ENCODE data around the gene ANKRD1. TPM values are rescaled to one million over a fixed set of nuclear protein-coding genes. Genes with fewer than 3 reads are reported as not detected.

The ANKRD1 gene
- total and polyA plus RNA-seq, 2 donors (not counting 1 experiment from before 2014, with no cell fraction given), result not detected

- TF ChIP-seq CTCF (IDR thresholded peaks at IDR 0.05) (no peak), EZH2 (IDR thresholded peaks at IDR 0.05; ENCODE audit: borderline replicate concordance, insufficient read depth, low read depth, low read length, poor library complexity, severe bottlenecking) (no peak)
- H3K27me3 ChIP-seq (replicated peaks in 1 of 4; ENCODE audit: control extremely low read depth in 1 of 4, control insufficient read depth in 3 of 4, insufficient read depth in 4 of 4, low read length in 3 of 4), result no peaks in the 10 kb centered on the region
- H3K9me3 Mint-ChIP-seq (ENCODE audit: insufficient read depth), result no peaks in the 10 kb centered on the region
- no peaks in the 10 kb centered on the region for H3K27me3 Mint-ChIP-seq
- WGBS (ENCODE audit: insufficient coverage), result 93% methylated on average over 4 of the region's 5 CpGs
- no peaks in the 10 kb centered on the region for H3K4me1 Mint-ChIP-seq
- no peak overlapping the region for H2AFZ ChIP-seq (ENCODE audit: insufficient read depth, low read depth, low read length, poor library complexity, severe bottlenecking)
- no peak overlapping the region for H3K4me2 ChIP-seq (replicated peaks; ENCODE audit: low read depth, low read length, poor library complexity, severe bottlenecking)
- H3K4me3 Mint-ChIP-seq, result no peak overlapping the region
- no peak overlapping the region for H3K9ac ChIP-seq (ENCODE audit: low read length)
- intact Hi-C loops (cut with micrococcal nuclease), result no loop called here
- H3K36me3 ChIP-seq (replicated peaks in 1 of 2; ENCODE audit: control extremely low read depth in 1 of 2, control insufficient read depth in 1 of 2, extremely low read depth in 1 of 2, insufficient read depth in 2 of 2, low read length in 1 of 2), result no peaks in the 10 kb centered on the region
- H3K27ac ChIP-seq (ENCODE audit: low read length in 2 of 2), result no peak overlapping the region
- H3K4me3 ChIP-seq (ENCODE audit: control extremely low read depth in 1 of 5, extremely low read depth in 1 of 5, insufficient read depth in 1 of 5, low read depth in 2 of 5, low read length in 4 of 5), result no peak overlapping the region
- CTCF ChIA-PET, result interaction anchor here (0.8 kb wide), 1 partner anchor 25 kb away, joined by 3 read pairs; no protein-coding TSS in a partner anchor
- H3K27ac Mint-ChIP-seq, result no peak overlapping the region
- no peaks in the 10 kb centered on the region for H3K9me3 ChIP-seq (ENCODE audit: control extremely low read depth in 1 of 3, control insufficient read depth in 2 of 3, insufficient read depth in 1 of 3, low read length in 2 of 3)
- H3K79me2 ChIP-seq (ENCODE audit: control insufficient read depth, insufficient read depth, low read length), result no peaks in the 10 kb centered on the region
- POLR2A ChIA-PET, result no interaction called here
- H4K20me1 ChIP-seq (ENCODE audit: control insufficient read depth, insufficient read depth, low read length, poor library complexity, severe bottlenecking), result no peaks in the 10 kb centered on the region
- no peaks in the 10 kb centered on the region for H3K4me1 ChIP-seq (ENCODE audit: control insufficient read depth in 2 of 2, insufficient read depth in 2 of 2, low read length in 2 of 2)
- DNase-seq (no peak), ATAC-seq (ENCODE audit: low read depth) (no peak)
Observed at GRCh38 chr10:90935581-90936275, 14.8 kb upstream of the ANKRD1 start.

- H3K9ac ChIP-seq (ENCODE audit: low read length), result no peak overlapping the region
- WGBS (ENCODE audit: insufficient coverage), result 84% methylated on average over 4 of the region's 6 CpGs
- H3K4me3 ChIP-seq (ENCODE audit: control extremely low read depth in 1 of 5, extremely low read depth in 1 of 5, insufficient read depth in 1 of 5, low read depth in 2 of 5, low read length in 4 of 5), result no peak overlapping the region
- Mint-ChIP-seq H3K27ac (no peak overlapping the region), H3K4me3 (no peak overlapping the region), H3K9me3 (ENCODE audit: insufficient read depth) (no peaks in the 10 kb centered on the region), H3K4me1 (no peaks in the 10 kb centered on the region), H3K27me3 (no peaks in the 10 kb centered on the region)
- DNase-seq (no peak), ATAC-seq (ENCODE audit: low read depth) (no peak)
- H3K36me3 ChIP-seq (replicated peaks in 1 of 2; ENCODE audit: control extremely low read depth in 1 of 2, control insufficient read depth in 1 of 2, extremely low read depth in 1 of 2, insufficient read depth in 2 of 2, low read length in 1 of 2), result no peaks in the 10 kb centered on the region
- no peak overlapping the region for H3K27ac ChIP-seq (ENCODE audit: low read length in 2 of 2)
- no peak overlapping the region for H3K4me2 ChIP-seq (replicated peaks; ENCODE audit: low read depth, low read length, poor library complexity, severe bottlenecking)
- no peak for TF ChIP-seq CTCF (IDR thresholded peaks at IDR 0.05)
- no peak for TF ChIP-seq EZH2 (IDR thresholded peaks at IDR 0.05; ENCODE audit: borderline replicate concordance, insufficient read depth, low read depth, low read length, poor library complexity, severe bottlenecking)
- H4K20me1 ChIP-seq (ENCODE audit: control insufficient read depth, insufficient read depth, low read length, poor library complexity, severe bottlenecking), result no peaks in the 10 kb centered on the region
- H2AFZ ChIP-seq (ENCODE audit: insufficient read depth, low read depth, low read length, poor library complexity, severe bottlenecking), result no peak overlapping the region
- H3K27me3 ChIP-seq (replicated peaks in 1 of 4; ENCODE audit: control extremely low read depth in 1 of 4, control insufficient read depth in 3 of 4, insufficient read depth in 4 of 4, low read length in 3 of 4), result no peaks in the 10 kb centered on the region
- H3K9me3 ChIP-seq (ENCODE audit: control extremely low read depth in 1 of 3, control insufficient read depth in 2 of 3, insufficient read depth in 1 of 3, low read length in 2 of 3), result no peaks in the 10 kb centered on the region
- intact Hi-C loops (cut with micrococcal nuclease), result no loop called here
- POLR2A ChIA-PET, result no interaction called here
- no peaks in the 10 kb centered on the region for H3K4me1 ChIP-seq (ENCODE audit: control insufficient read depth in 2 of 2, insufficient read depth in 2 of 2, low read length in 2 of 2)
- CTCF ChIA-PET, result no interaction called here
- no peaks in the 10 kb centered on the region for H3K79me2 ChIP-seq (ENCODE audit: control insufficient read depth, insufficient read depth, low read length)
Observed at GRCh38 chr10:90930971-90931871, 10.3 kb upstream of the ANKRD1 start.

All from B cell (primary cell).